Hepatocyte (in vitro differentiated cells): Measurements from ENCODE around the gene RGS1. TPM values are rescaled to one million over a fixed set of nuclear protein-coding genes. Genes with fewer than 3 reads are reported as not detected.

Experiments used
- DNase-seq: peaks from one replicate; pipeline ENCODE4 v3.0.0-alpha.2; 2016; ENCODE audit warnings: low spot score
- H2AFZ ChIP-seq: fragments of 200-600 bp; sonication (generic); 2 replicates; pipeline ENCODE4 v1.6.0; 2016; ENCODE audit warnings: antibody characterized with exemption, mild to moderate bottlenecking
- H3K27ac ChIP-seq: fragments of 200-600 bp; sonication (generic); 2 replicates; pipeline ENCODE4 v1.5.1; 2016; ENCODE audit warnings: mild to moderate bottlenecking
- H3K27me3 ChIP-seq: fragments of 200-600 bp; sonication (generic); 2 replicates; pipeline ENCODE4 v1.6.1; 2016
- H3K36me3 ChIP-seq: fragments of 200-600 bp; sonication (generic); replicated peaks from 2 replicates; pipeline ENCODE4 v1.5.1; 2016; ENCODE audit warnings: low read depth; ENCODE audit not compliant: insufficient read depth
- H3K4me1 ChIP-seq: fragments of 200-600 bp; sonication (generic); 2 replicates; pipeline ENCODE4 v1.5.1; 2016; ENCODE audit warnings: mild to moderate bottlenecking, moderate library complexity; ENCODE audit not compliant: insufficient read depth
- H3K4me2 ChIP-seq: fragments of 200-600 bp; sonication (generic); 2 replicates; pipeline ENCODE4 v1.6.0; 2016
- H3K4me3 ChIP-seq: fragments of 200-600 bp; sonication (generic); 2 replicates; pipeline ENCODE4 v1.5.1; 2016; ENCODE audit warnings: mild to moderate bottlenecking
- H3K79me2 ChIP-seq: fragments of 200-600 bp; sonication (generic); 2 replicates; pipeline ENCODE4 v1.6.0; 2017; ENCODE audit warnings: mild to moderate bottlenecking
- H3K9me2 ChIP-seq: fragments of 200-600 bp; sonication (generic); replicated peaks from 2 replicates; pipeline ENCODE4 v1.6.0; 2017; ENCODE audit warnings: mild to moderate bottlenecking; ENCODE audit not compliant: insufficient read depth
- H3K9me3 ChIP-seq: fragments of 200-600 bp; sonication (generic); 2 replicates; pipeline ENCODE4 v1.5.1; 2016; ENCODE audit warnings: low read depth, mild to moderate bottlenecking
- H4K20me1 ChIP-seq: fragments of 200-600 bp; sonication (generic); 2 replicates; pipeline ENCODE4 v1.6.0; 2016; ENCODE audit warnings: mild to moderate bottlenecking; ENCODE audit not compliant: insufficient read depth, poor library complexity, severe bottlenecking
- EZH2 ChIP-seq: fragments of 200-600 bp; sonication (generic); IDR thresholded peaks from 2 replicates; pipeline ENCODE4 v1.6.1; 2016; ENCODE audit warnings: antibody characterized with exemption, mild to moderate bottlenecking, borderline replicate concordance
- EZH2phosphoT487 ChIP-seq: fragments of 200-600 bp; sonication (generic); IDR thresholded peaks from one replicate; pipeline ENCODE4 v1.6.1; 2018; ENCODE audit warnings: antibody characterized with exemption, mild to moderate bottlenecking, low read depth, moderate library complexity; ENCODE audit not compliant: unreplicated experiment, severe bottlenecking
- WGBS: methylation state at CpG from one replicate; pipeline ENCODE4 v1.1.6; 2016; ENCODE audit warnings: low lambda C conversion rate; ENCODE audit errors: missing lambda C conversion rate; 5-methylcytosine and 5-hydroxymethylcytosine counted together
- polyA plus RNA-seq: library from polyadenylated mRNA; unstranded; fragments of >200 nt; fragmentation: Nextera tagmentation; extraction: Ambion mirVana; gene quantifications from 2 replicates; pipeline ENCODE4 v1.2.1, GENCODE V29; 2016
- total RNA-seq: library from RNA; depleted of rRNA; stranded (reverse); fragments of >200 nt; gene quantifications from 2 replicates; pipeline ENCODE4 v1.2.3, GENCODE V29; 2014
- TF ChIP-seq, protein P1 (sequence below): fragments of 200-600 bp; sonication (generic); IDR thresholded peaks from 2 replicates; pipeline ENCODE4 v1.5.1; 2016; ENCODE audit warnings: antibody characterized with exemption, mild to moderate bottlenecking; ENCODE audit not compliant: poor library complexity

The RGS1 gene
- total and polyA plus RNA-seq, 2 experiments from 2014 or later = 4.0 to 9.8 TPM

DNA sequence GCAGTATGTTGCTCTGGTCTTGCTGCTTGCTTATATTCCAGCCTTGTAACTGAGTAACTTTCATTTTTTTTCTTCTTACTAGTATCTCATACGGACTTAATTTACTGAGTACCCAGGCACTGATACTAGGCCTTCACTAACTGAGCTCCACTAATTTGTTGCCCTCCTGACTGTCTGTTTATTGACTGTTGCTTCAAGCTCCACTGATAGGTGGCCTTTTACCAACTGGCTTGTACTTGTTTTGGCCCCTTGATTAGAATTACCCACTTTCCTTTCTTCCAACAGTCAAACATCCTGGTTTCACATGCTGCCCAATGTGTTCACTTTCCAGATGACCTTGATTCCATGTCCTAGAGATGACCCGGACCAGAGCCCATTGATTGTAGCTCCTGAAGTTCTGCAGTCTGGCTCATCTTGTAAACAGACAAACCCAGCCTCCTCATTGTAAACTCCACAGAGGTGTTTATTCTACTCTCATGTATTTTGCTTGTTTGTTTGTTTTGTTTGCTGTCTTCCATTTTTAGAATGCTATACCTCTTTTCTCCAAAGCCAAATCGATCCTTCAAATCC lies 27.7 kb downstream of the RGS1 start:
- Histone ChIP-seq H3K4me2 (no peak overlapping the region), H3K9me3 (no peaks in the 10 kb centered on the region), H3K4me3 (no peak overlapping the region), H3K36me3 (no peaks in the 10 kb centered on the region), H3K9me2 (no peaks in the 10 kb centered on the region), H3K79me2 (no peaks in the 10 kb centered on the region), H3K27me3 (no peaks in the 10 kb centered on the region), H3K27ac (no peak overlapping the region), H4K20me1 (no peaks in the 10 kb centered on the region), H3K4me1 (no peaks in the 10 kb centered on the region), H2AFZ (no peak overlapping the region)
- no peak for DNase-seq
- TF ChIP-seq, protein P1, sequence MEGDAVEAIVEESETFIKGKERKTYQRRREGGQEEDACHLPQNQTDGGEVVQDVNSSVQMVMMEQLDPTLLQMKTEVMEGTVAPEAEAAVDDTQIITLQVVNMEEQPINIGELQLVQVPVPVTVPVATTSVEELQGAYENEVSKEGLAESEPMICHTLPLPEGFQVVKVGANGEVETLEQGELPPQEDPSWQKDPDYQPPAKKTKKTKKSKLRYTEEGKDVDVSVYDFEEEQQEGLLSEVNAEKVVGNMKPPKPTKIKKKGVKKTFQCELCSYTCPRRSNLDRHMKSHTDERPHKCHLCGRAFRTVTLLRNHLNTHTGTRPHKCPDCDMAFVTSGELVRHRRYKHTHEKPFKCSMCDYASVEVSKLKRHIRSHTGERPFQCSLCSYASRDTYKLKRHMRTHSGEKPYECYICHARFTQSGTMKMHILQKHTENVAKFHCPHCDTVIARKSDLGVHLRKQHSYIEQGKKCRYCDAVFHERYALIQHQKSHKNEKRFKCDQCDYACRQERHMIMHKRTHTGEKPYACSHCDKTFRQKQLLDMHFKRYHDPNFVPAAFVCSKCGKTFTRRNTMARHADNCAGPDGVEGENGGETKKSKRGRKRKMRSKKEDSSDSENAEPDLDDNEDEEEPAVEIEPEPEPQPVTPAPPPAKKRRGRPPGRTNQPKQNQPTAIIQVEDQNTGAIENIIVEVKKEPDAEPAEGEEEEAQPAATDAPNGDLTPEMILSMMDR = no peak
- no peak for TF ChIP-seq EZH2phosphoT487
- TF ChIP-seq EZH2 = no peak
- 76% methylated on average over 3 of the region's 3 CpGs for WGBS

DNA sequence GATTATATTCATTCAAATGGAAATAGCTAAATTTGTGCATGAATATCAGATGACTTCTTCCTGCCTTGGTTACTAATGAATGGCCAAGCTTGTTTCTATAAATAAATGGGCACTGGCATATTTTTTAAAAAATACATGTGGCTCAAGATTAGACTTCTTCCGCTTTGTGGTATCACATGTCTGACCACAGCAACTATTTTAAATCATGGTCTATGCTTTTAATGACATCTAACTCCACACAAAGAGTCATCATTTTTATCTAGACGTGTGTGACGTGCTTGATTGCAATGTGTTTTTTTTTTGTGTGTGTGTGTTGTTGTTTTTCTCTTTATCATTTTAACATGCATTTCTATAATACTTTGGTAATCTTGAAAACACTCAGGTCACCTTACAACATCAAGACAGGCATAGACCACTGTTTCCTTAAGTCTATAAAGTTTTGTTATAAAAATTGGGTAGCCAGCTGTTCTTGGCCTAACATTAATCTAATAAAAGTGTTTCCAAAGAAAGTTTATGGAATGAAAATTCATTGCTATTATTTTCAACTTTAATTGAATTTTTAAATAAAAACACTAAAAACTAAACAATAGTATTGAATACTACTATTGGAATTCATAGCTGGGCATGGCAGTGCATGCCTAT lies 29.5 kb downstream of the RGS1 start:
- H3K4me1 ChIP-seq = no peaks in the 10 kb centered on the region
- WGBS = 95% methylated on average over 3 of the region's 3 CpGs
- no peak overlapping the region for H2AFZ ChIP-seq
- no peaks in the 10 kb centered on the region for H3K9me2 ChIP-seq
- H3K36me3 ChIP-seq = no peaks in the 10 kb centered on the region
- no peak overlapping the region for H3K4me3 ChIP-seq
- H4K20me1 ChIP-seq = no peaks in the 10 kb centered on the region
- no peaks in the 10 kb centered on the region for H3K27me3 ChIP-seq
- DNase-seq = no peak
- H3K27ac ChIP-seq = no peak overlapping the region
- H3K4me2 ChIP-seq = no peak overlapping the region
- TF ChIP-seq, protein P1 = no peak
- TF ChIP-seq EZH2phosphoT487 = no peak
- no peak for TF ChIP-seq EZH2
- no peaks in the 10 kb centered on the region for H3K79me2 ChIP-seq
- no peaks in the 10 kb centered on the region for H3K9me3 ChIP-seq

DNA sequence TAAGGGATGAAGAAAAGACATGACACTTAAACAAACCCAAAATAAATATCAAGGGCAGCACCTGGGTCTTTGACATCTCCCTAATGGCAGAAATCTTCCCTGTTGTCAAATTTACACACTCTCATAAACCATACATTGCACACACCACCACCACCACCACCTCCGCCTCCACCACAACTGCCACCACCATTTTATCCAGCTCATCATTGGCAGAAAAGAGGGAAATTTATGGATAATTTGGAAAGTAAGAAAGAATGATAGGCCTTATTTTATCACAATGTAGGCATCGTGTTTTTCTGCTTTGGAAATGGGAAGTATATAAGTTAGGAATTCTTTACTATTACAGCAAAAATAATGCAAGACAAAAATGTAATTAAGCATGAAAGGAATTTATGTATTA lies 33.1 kb downstream of the RGS1 start:
- Histone ChIP-seq H3K27me3 (no peaks in the 10 kb centered on the region), H3K9me2 (no peaks in the 10 kb centered on the region), H3K79me2 (no peaks in the 10 kb centered on the region), H3K4me1 (no peaks in the 10 kb centered on the region), H3K4me2 (no peak overlapping the region), H4K20me1 (no peaks in the 10 kb centered on the region), H3K4me3 (no peak overlapping the region), H3K27ac (no peak overlapping the region), H3K9me3 (no peaks in the 10 kb centered on the region), H2AFZ (no peak overlapping the region), H3K36me3 (no peaks in the 10 kb centered on the region)
- 76% methylated on average over 2 of the region's 2 CpGs for WGBS
- no peak for DNase-seq
- TF ChIP-seq, protein P1 = no peak
- TF ChIP-seq EZH2phosphoT487 (no peak), EZH2 (no peak)
